ENCODE measurements around the gene HNRNPLL. TPM values are rescaled to one million over a fixed set of nuclear protein-coding genes. Genes with fewer than 3 reads are reported as not detected.
"Not testable (repeated sequence)": the region's sequence is repeated elsewhere in the genome, so short reads cannot be mapped to it uniquely, and the experiment has no call there.

The HNRNPLL gene
- total RNA-seq, 1 experiment from 2014 or later: 73.8 TPM

- no peaks in the 10 kb centered on the region for H3K4me1 ChIP-seq (ENCODE audit: insufficient read depth, low read length, poor library complexity, severe bottlenecking)
- no peaks in the 10 kb centered on the region for H3K36me3 ChIP-seq (ENCODE audit: insufficient read depth, low read length, poor library complexity, severe bottlenecking)
- H3K27me3 ChIP-seq (replicated peaks; ENCODE audit: insufficient read depth, low read depth, low read length, poor library complexity): no peaks in the 10 kb centered on the region
- no TSS peak for BruUV-seq (replicated peaks)
- no peak overlapping the region for H3K4me3 ChIP-seq (ENCODE audit: low read depth, low read length, poor library complexity, severe bottlenecking)
- ChIA-PET CTCF (no interaction called here), POLR2A (ENCODE audit: low non-redundant PET) (interaction anchor here (0.7 kb wide), 1 partner anchor 488 kb away, joined by 4 read pairs; no protein-coding TSS in a partner anchor)
- no peak for TF ChIP-seq CTCF (conservative IDR thresholded peaks at IDR 0.05; ENCODE audit: low read depth, low read length)
- TF ChIP-seq EZH2 (IDR thresholded peaks at IDR 0.05; ENCODE audit: borderline replicate concordance, low read depth, low read length, poor library complexity, severe bottlenecking): no peak
- intact Hi-C loops (cut with micrococcal nuclease; ENCODE audit: unreplicated experiment): no loop called here
- DNase-seq (ENCODE audit: low spot score): no peak
- H3K27ac ChIP-seq (ENCODE audit: low read depth, low read length, poor library complexity, severe bottlenecking): no peak overlapping the region
- no peaks in the 10 kb centered on the region for H3K9me3 ChIP-seq (ENCODE audit: low read depth, low read length, poor library complexity, severe bottlenecking)
Observed at GRCh38 chr2:38610851-38611801, 8.4 kb upstream of the HNRNPLL start.

- DNase-seq (ENCODE audit: low spot score); H3K27ac ChIP-seq (ENCODE audit: low read depth, low read length, poor library complexity, severe bottlenecking); H3K27me3 ChIP-seq (replicated peaks; ENCODE audit: insufficient read depth, low read depth, low read length, poor library complexity); H3K4me1 ChIP-seq (ENCODE audit: insufficient read depth, low read length, poor library complexity, severe bottlenecking); H3K36me3 ChIP-seq (ENCODE audit: insufficient read depth, low read length, poor library complexity, severe bottlenecking); intact Hi-C loops (cut with micrococcal nuclease; ENCODE audit: unreplicated experiment); H3K9me3 ChIP-seq (ENCODE audit: low read depth, low read length, poor library complexity, severe bottlenecking); H3K4me3 ChIP-seq (ENCODE audit: low read depth, low read length, poor library complexity, severe bottlenecking); CTCF ChIA-PET; BruUV-seq (replicated peaks); POLR2A ChIA-PET (ENCODE audit: low non-redundant PET): not testable (repeated sequence)
Observed at GRCh38 chr2:38609246-38609645, 6.5 kb upstream of the HNRNPLL start.

GRCh38 chr2:38608755-38609154 is 6.0 kb upstream of the HNRNPLL start:
- POLR2A ChIA-PET (ENCODE audit: low non-redundant PET): no interaction called here
- BruUV-seq (replicated peaks): no TSS peak
- CTCF ChIA-PET: no interaction called here

More at GRCh38 chr2:38608755-38609154, 6.0 kb upstream of the HNRNPLL start:
- TF ChIP-seq CTCF (conservative IDR thresholded peaks at IDR 0.05; ENCODE audit: low read depth, low read length): no peak
- no peak for TF ChIP-seq EZH2 (IDR thresholded peaks at IDR 0.05; ENCODE audit: borderline replicate concordance, low read depth, low read length, poor library complexity, severe bottlenecking)
- H3K27me3 ChIP-seq (replicated peaks; ENCODE audit: insufficient read depth, low read depth, low read length, poor library complexity): no peaks in the 10 kb centered on the region
- DNase-seq (ENCODE audit: low spot score): no peak
- H3K36me3 ChIP-seq (ENCODE audit: insufficient read depth, low read length, poor library complexity, severe bottlenecking): no peaks in the 10 kb centered on the region
- H3K4me1 ChIP-seq (ENCODE audit: insufficient read depth, low read length, poor library complexity, severe bottlenecking): no peaks in the 10 kb centered on the region
- no peak overlapping the region for H3K4me3 ChIP-seq (ENCODE audit: low read depth, low read length, poor library complexity, severe bottlenecking)
- H3K27ac ChIP-seq (ENCODE audit: low read depth, low read length, poor library complexity, severe bottlenecking): no peak overlapping the region
- no peaks in the 10 kb centered on the region for H3K9me3 ChIP-seq (ENCODE audit: low read depth, low read length, poor library complexity, severe bottlenecking)
- intact Hi-C loops (cut with micrococcal nuclease; ENCODE audit: unreplicated experiment): no loop called here
